NCI-H446 treated with DMSO at 0.1 percent for 48 hours (cell line): ENCODE results near the gene MLLT3.

ENCODE experiments used
- DNase-seq: peaks from one replicate; lab custom pipeline; 2025; lab: John Stamatoyannopoulos, UW

MLLT3 gene

DNA sequence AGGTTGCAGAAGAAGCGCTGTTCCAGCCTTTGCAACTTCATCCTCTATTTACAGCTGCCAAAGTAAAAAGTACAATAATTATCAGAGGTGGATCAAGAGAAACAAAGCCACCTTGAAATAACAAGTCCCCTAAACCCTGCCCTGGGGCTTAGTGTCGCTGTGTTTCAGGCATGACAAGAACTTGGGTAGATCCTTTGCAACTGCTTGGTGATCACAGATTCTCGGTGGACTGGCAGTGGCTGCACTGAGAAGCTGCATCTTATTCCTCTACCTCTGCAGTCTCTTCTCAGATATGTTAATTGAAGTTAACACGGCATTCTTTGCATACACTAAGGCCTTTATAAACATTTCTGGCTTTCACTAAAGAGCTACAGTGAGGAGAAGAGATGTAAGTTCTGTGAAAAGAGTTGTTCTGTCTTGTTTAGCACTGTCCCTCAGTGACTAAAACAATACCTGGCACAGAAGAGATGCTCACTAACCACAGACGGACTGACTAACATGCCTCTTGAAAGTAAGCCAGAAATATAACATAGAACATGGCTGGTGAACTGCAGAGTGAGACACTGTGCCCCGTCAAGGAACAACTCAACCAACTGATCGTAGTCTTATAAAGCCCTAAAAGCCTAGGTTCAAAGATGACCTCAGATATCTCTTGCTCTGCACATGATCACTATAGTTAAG, 144.2 kb downstream of the MLLT3 start:
- no peak for DNase-seq

DNA sequence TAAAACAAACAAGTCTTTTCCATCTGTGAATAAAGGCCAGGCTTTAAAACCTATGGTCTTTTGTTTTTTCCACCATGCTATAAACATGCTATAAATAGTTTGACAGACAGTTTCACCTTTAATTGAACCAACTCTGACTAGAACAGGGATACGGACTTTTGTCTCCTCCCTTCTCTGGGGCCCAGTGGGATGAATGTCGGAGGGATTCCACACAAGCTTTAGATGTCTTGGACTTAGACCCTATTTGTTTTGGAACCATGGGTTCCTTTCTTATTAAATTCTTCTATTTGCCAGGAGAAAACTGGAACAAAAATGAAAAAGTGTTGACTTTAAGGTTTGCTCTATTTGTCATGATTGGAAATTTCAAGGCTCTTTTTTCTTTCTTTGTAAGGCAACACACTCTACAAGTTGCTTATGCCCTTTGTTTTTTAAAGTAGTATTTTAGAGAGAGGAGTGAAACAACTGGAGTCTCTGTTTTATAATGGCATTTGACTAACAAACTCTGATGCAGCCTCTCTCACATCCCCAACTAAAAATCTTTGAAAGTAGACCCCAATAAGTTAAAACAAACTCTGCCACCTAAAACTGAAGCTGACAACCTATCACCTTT, 145.3 kb downstream of the MLLT3 start:
- DNase-seq: no peak

GRCh38 chr9:20474496-20474895, 147.8 kb downstream of the MLLT3 start:
- no peak for DNase-seq

DNA sequence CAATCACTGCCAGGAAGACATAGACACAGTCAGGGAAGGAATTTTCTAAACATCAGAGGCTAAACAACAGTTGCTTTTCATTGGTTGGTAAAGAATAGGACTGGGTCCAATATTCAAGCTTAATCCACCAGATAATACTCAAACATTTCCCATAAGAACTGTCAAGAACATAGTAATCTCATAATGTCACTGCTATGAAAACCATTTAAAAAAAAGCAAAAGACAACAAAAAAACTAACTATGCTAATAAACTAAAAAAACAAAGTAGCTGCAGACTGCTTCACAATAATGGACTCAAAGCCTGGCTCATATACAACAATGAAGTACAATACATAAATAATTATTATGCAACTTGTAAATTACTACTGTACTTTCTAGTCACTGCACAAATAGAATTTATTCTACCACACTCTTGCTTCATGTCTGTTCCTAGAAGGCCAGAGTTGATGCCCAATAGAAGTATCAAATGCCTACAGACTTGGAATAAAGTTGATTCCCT, 148.7 kb downstream of the MLLT3 start:
- DNase-seq: no peak

GRCh38 chr9:20472342-20473045, 149.8 kb downstream of the MLLT3 start:
- DNase-seq: no peak

- DNase-seq: no peak
These were observed 155.8 kb downstream of the MLLT3 start for GRCh38 chr9:20466328-20467008.

GRCh38 chr9:20464242-20464641, 158.1 kb downstream of the MLLT3 start:
- DNase-seq: no peak

DNA sequence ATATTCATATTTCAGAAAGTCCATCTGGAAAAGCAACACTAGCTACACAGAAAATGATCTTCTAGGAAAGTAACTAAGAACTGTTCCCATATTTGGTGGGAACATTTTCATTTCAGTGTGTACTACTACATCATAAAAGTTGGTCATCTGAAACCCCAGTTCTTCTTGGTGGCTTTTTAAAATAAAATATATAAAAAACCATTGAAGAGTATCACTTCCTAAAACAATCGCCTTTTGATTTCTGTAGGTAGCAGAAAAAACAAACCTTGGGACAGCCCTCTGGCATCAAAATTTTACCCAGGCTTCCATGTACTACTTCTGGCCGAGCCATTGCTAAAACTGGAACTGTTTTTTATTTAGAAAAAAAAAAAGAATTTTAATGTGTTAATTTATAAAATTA, 158.5 kb downstream of the MLLT3 start:
- DNase-seq: no peak

GRCh38 chr9:20462410-20462809, 159.9 kb downstream of the MLLT3 start:
- no peak for DNase-seq

GRCh38 chr9:20447291-20447690, 175.0 kb downstream of the MLLT3 start:
- no peak for DNase-seq

- DNase-seq: no peak
These were observed 176.1 kb downstream of the MLLT3 start for GRCh38 chr9:20446248-20446647.

DNA sequence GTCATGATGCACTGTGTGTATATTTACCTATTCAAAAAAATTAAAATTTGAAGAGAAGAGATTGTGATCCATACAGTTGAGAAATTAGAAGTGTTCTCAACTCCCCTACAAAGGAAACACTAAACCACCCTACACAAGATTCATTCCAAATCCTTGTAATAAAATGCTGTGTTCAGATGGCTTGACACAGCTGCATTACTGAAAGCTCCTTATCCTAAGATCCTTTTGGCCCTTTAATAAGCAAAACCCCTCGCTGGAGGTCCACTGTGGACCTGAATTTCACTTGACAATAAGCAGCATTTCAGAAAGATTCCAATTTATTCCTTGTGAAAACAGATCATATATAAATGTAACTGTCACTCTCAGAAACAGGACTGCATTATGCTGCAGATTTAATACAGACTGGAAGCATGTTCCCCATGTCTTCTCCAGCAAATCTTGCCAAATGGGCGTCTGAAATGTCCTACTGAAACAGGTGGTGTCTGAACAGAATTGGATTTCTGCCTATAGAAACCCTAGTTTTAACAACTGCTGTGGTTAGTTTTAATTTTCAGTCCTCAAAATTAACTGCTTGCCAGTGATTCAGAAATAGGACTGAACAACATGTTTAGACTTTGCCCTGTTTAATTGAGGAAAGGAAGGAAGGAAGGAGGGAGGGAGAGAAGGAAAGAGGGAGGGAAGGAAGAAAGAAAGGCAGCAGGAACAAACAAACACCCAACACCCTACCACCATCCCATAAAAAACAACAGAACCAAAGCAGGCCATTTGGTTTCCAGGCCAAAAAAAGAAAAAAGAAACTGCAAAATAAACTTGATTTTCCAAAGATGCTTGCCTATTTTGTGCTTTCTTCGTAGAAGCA, 179.6 kb downstream of the MLLT3 start:
- DNase-seq: peak; percentile 84

DNA sequence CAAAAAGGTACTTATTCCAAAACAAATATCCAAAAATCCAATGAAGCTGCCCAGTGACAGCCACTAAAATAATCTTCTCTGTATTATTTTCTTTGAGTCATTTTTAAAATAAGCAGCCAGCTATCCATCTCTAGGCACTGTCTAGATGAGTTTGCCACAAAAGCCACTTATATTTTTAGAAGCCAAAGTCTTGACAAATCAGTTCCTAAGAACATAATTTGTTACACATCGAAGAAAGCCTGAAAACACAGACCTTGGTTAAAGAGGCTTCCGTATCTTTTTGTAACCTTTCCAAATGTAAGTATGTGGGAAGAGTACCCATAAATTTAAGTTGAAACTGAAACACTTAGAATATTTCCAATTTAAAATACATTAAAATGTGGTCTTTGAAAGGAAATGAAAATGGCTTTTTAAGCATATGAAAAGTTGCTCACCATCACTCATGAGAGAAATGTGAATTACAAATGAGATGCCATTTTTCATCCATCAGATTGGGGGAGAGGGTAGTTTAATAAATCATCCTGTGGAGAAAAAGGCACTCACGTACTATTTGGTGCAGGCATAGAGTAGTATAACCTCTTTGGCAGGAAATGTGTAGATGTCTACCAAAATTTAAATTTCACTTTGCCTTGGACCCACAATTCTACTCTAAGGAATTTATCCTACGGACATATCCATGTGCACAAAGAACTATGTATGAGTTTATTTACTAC, 180.4 kb downstream of the MLLT3 start:
- DNase-seq: no peak

DNA sequence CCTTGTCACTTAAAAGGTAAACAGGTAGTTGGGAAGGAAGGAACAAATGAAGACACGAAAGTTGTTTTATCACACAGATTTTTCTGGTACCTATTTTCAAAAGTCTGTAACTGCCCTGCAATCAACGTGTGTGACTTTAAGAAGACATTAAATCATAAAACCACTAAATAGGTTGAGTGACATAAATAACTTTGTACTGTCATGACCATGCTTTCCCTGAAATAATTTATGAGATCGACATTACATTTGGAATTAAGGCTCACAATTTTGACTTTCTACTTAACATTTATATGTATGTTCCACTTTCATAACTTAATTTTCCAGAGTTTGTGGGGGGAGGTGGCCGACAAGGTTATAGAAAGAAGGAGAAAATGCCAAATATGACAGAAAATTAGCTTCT, 181.1 kb downstream of the MLLT3 start:
- no peak for DNase-seq

- DNase-seq: no peak
These were observed 184.8 kb downstream of the MLLT3 start for GRCh38 chr9:20437476-20437875.

GRCh38 chr9:20436476-20437195, 185.7 kb downstream of the MLLT3 start:
- no peak for DNase-seq

DNA sequence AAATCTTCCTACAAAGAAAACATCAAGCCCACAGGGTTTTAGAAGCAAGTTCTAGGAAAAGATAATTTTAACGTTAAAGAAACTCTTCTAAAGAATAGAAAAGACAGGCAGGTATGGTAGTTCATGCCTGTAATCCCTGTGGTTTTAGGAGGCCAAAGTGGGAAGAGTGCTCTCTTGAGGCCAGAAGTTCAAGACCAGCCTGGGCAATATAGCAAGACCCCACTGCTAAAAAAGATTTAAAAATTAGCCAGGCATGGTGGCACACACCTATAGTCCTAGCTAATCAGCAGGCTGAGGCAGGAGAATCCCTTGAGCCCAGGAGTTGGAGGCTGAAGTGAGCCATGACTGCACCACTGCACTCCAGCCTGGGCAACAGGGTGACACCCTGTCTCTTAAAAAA, 193.3 kb downstream of the MLLT3 start:
- no peak for DNase-seq

DNA sequence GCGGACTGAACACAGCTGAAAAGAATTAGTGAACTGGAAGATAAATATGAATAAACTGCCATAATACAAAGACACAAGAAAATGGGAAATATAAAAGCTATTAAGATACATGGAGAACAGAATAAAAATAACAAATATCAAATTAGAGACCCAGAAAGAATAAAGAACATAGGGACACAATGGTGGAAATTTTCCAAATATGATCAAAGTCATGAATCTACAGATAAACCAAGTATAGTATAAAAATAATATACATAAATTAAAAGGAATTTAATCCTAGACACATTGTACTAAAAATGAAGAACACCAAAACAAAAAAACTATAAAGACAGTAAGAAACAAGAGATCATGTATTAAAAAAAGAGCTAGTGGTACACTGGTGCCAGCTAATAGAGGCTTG, 194.9 kb downstream of the MLLT3 start:
- peak; percentile 32 for DNase-seq

DNA sequence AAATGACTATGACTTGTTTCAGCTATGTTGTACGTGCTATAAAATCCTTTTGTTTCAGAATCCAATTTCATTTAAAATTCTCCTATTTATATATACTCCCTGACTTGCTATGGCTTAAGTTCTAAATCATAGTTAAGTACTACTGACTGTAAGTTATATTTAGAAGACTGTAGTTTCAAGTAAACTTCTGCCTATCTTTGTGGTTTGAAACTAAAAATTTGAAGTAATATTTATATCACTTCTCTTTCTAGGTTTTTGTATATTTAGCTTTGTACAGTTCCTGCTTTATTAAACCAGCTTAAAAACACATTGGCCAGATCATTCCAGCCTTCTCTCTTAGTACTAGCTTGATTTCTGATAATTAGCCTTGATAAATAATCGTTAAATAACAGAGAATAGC, 196.3 kb downstream of the MLLT3 start:
- DNase-seq: no peak

DNA sequence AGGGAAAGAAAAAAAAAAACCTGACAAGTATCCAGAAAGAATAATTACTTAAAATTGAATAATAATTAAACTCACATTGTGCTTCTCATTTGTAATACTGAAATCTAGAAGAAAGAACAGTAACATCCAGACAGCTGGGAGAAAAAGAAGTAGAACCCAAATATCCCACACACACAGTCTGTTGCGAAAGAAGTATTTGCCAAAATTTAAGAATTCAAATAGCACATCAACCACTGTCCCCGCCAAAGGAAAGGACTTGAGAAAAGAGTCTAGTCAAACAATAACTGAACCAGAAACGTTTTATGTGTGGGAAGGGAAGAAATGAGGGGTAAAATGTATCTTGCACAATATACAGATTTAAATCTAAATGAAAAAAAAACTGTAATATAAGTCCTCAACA, 202.8 kb downstream of the MLLT3 start:
- DNase-seq: peak; percentile 67
